HG03196 (cell line): ENCODE measurements around the gene ENTPD6.
"Not testable (repeated sequence)": the region's sequence is repeated elsewhere in the genome, so short reads cannot be mapped to it uniquely, and the experiment has no call there.

Experiments used
- ATAC-seq: cut with Tn5 transposase; IDR thresholded peaks from one replicate; pipeline ENCODE4 v1.9.1; 2021; ENCODE audit not compliant: unreplicated experiment

ENTPD6 gene

GRCh38 chr20:25254986-25255680 lies 59.6 kb downstream of the ENTPD6 start:
- ATAC-seq: no peak

DNA sequence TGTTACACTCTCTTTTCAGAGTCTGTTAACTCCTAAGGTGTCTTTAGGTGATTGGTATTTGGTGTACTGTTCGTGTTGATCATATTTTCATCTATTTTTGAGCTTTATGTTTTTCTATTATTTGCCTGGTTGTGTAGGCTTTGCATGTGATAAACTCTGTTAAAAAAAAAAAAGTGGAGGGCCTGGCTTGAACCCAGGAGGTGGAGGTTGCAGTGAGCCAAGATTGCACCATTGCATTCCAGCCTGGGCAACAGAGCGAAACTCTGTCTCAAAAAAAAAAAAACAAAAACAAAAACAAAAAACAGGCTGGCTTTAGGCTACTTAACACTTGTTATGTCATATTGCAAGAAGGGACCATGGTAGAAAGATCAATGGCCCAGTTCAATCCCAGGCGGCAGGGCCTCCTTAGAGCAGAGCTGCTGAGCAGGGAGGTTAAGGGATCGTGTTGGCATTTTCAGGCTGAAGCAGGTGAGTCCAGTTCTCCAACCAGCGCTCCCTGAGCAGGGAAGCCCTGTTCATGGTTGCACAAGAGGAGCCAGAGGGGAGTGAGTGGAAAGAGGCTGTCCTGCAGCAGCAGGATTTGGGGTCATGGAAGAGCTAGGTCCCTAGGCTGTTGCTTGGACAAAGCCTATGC lies 60.8 kb downstream of the ENTPD6 start:
- no peak for ATAC-seq

DNA sequence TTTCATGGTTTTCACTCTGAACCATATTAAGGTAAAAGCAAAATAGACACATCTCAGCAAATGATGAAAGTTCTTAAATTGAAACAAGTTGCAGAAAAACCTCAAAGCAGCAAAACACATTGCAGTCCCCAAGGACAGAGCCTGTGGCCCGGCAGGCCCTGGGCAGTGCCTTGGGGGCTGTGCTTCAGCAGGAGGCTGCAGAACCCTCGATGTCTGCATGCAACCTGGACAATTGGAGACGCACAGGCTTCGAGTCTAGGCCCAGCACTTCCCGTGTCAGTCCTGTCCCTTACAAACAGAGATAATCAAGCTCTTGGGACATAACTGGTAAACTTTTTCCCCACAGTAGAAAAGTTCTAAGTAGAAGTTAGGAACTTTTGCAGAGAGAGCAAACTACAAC lies 61.6 kb downstream of the ENTPD6 start:
- no peak for ATAC-seq

DNA sequence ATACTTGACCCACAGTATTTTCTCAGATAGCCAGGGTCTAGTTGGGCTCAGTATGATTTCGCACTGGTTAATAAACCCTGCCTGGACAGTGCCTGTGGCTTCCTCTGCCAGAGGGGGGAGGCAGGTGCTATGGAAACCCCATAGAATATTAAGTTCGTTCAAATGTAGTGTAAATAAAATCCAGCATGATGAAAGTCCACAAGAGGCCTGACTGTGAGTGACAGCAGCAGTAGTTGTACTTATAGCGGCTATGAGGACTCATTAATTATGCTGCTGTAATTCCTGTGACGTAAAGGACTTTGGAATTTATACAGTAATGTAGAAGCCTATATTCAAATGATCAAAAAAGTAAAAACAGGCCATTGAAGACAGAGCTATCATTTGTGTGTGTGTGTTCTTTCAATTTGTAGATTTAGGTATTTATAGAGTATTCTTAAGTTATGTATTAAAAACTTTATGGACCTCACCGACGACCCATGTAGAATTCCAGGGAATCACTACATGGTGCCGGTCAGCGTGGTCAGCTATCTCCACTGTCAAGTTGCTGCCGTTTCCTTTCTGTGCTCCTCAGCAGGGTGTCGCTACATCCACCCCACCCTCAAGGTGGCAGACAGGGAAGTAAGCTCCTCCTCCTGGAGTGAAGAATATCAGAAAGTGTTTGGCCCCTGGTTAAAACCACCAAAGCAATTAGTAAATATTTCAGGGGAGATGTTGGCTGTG lies 62.4 kb downstream of the ENTPD6 start:
- no peak for ATAC-seq

DNA sequence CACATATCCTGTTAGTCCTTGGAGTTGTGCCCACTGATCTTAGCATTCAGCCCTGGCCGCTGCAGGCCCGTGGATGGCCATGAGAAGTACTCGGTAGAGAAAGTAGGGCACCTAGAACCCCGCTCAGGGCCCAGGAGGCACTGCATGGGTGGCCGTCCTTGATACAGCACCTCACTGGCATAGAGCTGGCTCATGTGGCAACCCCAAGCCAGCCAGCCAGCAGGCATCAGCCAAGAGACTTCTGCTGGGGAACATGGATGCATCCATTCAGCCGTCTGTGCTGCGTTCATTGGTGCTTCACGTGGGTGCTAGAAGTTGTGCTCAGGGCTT lies 62.9 kb downstream of the ENTPD6 start:
- ATAC-seq: no peak

- no peak for ATAC-seq
Observed at GRCh38 chr20:25258828-25259227, 63.3 kb downstream of the ENTPD6 start.

DNA sequence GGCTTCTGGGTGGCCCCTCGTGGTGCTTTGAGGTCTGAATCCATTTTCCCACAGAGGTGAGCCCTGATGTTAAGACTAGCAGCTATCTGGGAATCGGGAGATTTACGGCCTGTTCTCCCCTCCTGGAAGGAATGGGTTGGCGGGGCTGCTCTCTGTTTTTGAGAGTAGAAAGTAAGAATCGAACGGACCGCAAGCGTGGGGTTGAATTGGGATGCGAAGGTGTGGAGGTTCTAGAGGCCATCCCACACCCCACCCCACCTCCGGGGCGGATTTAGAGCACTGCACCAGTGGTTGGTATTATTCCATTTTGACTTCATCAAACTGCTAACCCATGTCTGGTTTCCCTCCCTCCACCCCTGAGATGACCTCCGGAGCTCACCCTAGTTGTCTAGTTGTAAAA lies 63.8 kb downstream of the ENTPD6 start:
- no peak for ATAC-seq

GRCh38 chr20:25259788-25260254 lies 64.3 kb downstream of the ENTPD6 start:
- ATAC-seq: no peak

GRCh38 chr20:25260770-25261437 lies 65.4 kb downstream of the ENTPD6 start:
- not testable (repeated sequence) for ATAC-seq

GRCh38 chr20:25269057-25269832 lies 73.7 kb downstream of the ENTPD6 start:
- ATAC-seq: no peak

DNA sequence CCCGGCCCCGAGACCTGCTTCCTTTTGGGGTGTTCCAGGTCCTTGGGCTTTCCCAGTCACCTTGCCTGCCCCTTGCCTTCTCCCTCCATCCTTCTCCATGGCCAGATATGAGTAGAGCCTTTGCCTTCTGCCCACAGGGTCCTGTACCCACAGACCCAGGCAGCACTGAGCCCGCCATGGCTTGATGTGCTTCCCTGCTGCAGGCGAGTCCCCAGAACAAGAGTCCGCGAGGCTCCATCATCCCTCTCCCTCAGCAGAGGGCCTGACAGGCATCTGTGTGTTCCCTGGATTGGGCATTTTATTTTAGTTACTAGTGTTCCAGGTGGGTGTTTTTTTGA lies 74.3 kb downstream of the ENTPD6 start:
- no peak for ATAC-seq

DNA sequence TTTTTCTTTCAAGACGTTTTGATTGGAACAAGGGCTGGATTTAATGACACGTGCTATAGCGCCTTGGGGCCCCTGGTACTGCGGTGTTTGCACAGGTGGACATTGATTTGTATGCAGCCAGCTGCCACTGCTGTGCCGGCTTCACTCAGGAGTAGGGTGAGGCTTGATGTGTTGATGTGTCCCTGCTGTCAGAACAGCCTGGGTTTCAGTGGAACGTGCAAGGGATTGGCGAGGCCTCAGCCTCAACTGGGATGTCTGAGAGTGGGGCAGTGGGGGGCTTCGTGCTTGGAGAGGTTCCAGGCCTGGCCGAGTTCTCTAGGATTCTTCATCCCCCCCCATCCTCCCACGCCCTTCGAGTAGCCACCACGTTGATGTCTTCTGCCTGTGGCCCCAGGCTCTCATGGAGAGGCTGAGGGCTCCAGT lies 75.3 kb downstream of the ENTPD6 start:
- no peak for ATAC-seq

DNA sequence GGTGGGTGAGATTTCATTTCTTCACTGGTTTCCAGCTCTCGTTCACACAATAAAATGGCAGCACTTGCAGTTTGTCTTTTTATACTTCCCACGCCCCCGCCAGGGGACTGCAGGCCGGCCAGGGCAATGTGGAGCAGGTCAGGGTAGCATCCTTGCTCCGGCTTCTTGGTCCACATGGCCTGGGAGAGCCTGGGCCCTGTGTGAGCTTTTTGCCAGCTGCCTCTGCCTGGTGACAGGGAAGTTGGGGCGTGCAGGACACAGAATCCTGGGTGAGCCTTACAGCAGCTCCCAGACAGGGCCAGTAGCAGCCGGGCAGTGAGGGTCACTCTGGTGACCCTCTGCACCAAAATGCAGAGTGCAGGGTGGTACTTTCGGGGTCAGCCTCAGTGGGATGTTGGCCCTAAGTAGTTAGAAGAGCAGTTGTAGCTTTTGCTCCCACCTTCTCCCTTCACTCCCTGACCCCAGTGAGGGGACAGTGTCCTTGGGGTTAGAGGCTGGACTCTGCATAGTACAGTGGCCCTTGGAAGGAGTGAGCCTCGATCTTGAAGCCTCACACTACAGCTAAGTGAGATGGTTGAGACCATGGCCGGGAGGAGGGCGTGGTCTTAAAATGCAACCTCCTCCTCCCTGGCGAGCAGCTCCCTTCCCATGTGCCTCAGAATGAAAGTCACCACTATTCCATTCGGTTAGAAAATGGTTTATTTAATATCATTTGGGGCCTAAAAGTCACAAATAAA lies 76.1 kb downstream of the ENTPD6 start:
- ATAC-seq: no peak

GRCh38 chr20:25272223-25273000 lies 76.9 kb downstream of the ENTPD6 start:
- ATAC-seq: no peak

DNA sequence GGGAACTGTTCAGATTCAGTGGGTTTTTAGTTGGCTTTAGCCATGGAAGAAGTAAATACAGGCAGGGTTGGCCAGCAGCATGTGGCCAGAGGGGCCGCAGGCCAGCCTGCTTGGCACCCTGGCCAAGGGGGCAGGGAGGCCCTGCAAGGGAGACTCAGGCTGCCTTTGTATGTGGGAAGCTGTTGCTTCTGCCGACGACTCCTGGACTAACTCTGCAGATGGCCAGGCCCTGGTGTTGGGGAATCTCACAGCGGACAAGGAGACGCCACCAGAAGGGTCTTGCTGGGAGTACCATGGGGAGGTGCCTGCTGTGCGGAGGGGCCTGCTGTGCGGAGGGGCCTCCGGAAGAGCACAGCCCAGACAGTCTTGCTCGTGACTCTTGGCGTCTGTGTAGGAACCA lies 77.5 kb downstream of the ENTPD6 start:
- ATAC-seq: no peak

DNA sequence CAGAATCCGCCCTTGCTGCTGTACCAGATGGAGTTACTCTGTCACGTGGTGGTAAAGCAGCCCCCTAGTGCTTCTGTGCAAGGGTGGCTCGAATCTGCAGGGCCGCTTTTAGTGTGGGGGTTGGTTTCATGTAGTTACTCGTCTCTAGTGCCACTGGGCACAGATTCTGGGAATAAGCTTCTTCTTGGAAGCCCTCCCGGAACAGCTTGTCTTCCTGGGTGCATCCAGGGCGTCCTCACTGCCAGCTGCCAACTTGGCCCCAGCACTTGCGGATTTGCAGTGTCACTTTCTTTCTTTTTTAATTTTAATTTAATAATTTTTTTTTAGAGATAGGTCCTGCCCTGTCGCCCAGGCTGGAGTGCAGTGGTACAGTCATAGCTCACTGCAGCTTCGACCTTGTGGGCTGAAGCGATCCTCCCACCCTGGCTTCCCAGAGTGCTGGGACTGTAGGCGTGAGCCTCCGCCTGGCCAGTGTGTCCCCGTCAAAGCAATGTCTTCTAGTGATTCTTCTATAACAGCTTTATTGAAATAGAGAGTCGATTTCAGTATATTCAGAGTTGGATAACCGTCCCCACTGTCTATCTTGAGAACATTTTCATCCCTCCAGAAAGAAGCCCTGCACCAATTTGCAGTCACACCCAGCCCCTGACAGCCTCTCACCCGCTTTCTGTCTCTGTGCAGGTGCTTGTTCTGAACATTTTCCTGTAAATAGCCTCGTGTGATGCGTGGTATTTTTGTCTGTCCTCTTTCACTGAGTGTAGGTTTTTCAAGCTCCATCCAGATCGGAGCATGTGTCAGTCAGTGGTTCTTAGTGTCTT lies 78.2 kb downstream of the ENTPD6 start:
- no peak for ATAC-seq

DNA sequence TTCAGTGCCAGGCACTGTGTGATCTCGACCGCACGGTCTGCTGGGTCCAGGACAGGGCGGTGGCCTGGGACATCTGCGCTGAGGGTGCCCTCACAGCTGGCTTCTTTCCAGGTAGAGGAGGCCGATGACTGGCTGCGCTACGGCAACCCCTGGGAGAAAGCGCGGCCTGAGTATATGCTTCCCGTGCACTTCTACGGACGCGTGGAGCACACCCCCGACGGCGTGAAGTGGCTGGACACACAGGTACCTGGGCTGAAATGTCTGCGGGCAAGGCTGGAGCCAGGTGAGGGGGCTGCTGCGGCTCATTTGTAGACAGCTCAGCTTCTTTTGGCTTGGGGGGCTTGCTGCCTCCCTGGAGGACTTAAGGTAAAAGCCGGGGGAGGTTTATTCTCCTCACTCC lies 79.0 kb downstream of the ENTPD6 start:
- no peak for ATAC-seq

GRCh38 chr20:25274891-25275812 lies 79.6 kb downstream of the ENTPD6 start:
- no peak for ATAC-seq
